Measurements from ENCODE around the gene EPS8. TPM values are rescaled to one million over a fixed set of nuclear protein-coding genes. Genes with fewer than 3 reads are reported as not detected.

Gene EPS8
- total RNA-seq, 1 experiment from 2014 or later, result 32.0 TPM

- no peak overlapping the region for H3K4me3 ChIP-seq (ENCODE audit: low read depth in 2 of 2, low read length in 2 of 2)
- TF ChIP-seq CTCF (IDR thresholded peaks at IDR 0.05), result no peak
- TF ChIP-seq POLR2AphosphoS5 (IDR thresholded peaks at IDR 0.05; ENCODE audit: low read depth, low read length), result no peak
- TF ChIP-seq TCF7L2 (IDR thresholded peaks at IDR 0.05; ENCODE audit: low read depth, low read length), result no peak
- TF ChIP-seq REST (IDR thresholded peaks at IDR 0.05; ENCODE audit: insufficient read depth in 1 of 2, low read depth in 2 of 2, low read length in 1 of 2), result no peak
- TF ChIP-seq SIN3A (IDR thresholded peaks at IDR 0.05; ENCODE audit: borderline replicate concordance, insufficient read depth, low read depth, low read length), result no peak
- no TSS peak for BruUV-seq (replicated peaks)
- no peaks in the 10 kb centered on the region for H3K9me3 ChIP-seq (ENCODE audit: control insufficient read depth, insufficient read depth, low read depth, low read length)
- H3K27me3 ChIP-seq (ENCODE audit: control insufficient read depth, insufficient read depth, low read length), result no peaks in the 10 kb centered on the region
- CTCF ChIA-PET, result interaction anchor here (0.6 kb wide), 1 partner anchor 61 kb away, joined by 4 read pairs; no protein-coding TSS in a partner anchor
- POLR2A ChIA-PET, result no interaction called here
- H3K27ac ChIP-seq (ENCODE audit: low read length), result no peak overlapping the region
- intact Hi-C loops (cut with micrococcal nuclease; ENCODE audit: unreplicated experiment), result no loop called here
- DNase-seq (ENCODE audit: low read depth, low spot score) (no peak), ATAC-seq (no peak)
- peaks cover 18% of the 10 kb centered on the region for H3K4me1 ChIP-seq (ENCODE audit: control insufficient read depth, insufficient read depth, low read length)
- no peaks in the 10 kb centered on the region for H3K36me3 ChIP-seq (ENCODE audit: control insufficient read depth, insufficient read depth, low read length)
- in situ Hi-C loops (cut with HindIII; ENCODE audit: low pct_unique_long_range_greater_than_20kb, low sequenced_read_pairs), result no loop called here
Measured at GRCh38 chr12:15705606-15706005, 83.6 kb downstream of the EPS8 start.

GRCh38 chr12:15702276-15702675 is 86.9 kb downstream of the EPS8 start:
- Histone ChIP-seq H3K27me3 (ENCODE audit: control insufficient read depth, insufficient read depth, low read length) (no peaks in the 10 kb centered on the region), H3K4me3 (ENCODE audit: low read depth in 2 of 2, low read length in 2 of 2) (no peak overlapping the region), H3K36me3 (ENCODE audit: control insufficient read depth, insufficient read depth, low read length) (no peaks in the 10 kb centered on the region), H3K4me1 (ENCODE audit: control insufficient read depth, insufficient read depth, low read length) (peaks cover 28% of the 10 kb centered on the region), H3K27ac (ENCODE audit: low read length) (peak overlapping the region; percentile 34; the same call in 1 of the 2 replicates), H3K9me3 (ENCODE audit: control insufficient read depth, insufficient read depth, low read depth, low read length) (no peaks in the 10 kb centered on the region)
- POLR2A ChIA-PET, result no interaction called here
- in situ Hi-C loops (cut with HindIII; ENCODE audit: low pct_unique_long_range_greater_than_20kb, low sequenced_read_pairs), result no loop called here
- ATAC-seq (no peak), DNase-seq (ENCODE audit: low read depth, low spot score) (no peak)
- TF ChIP-seq TCF7L2 (IDR thresholded peaks at IDR 0.05; ENCODE audit: low read depth, low read length), result no peak
- no peak for TF ChIP-seq POLR2AphosphoS5 (IDR thresholded peaks at IDR 0.05; ENCODE audit: low read depth, low read length)
- no peak for TF ChIP-seq SIN3A (IDR thresholded peaks at IDR 0.05; ENCODE audit: borderline replicate concordance, insufficient read depth, low read depth, low read length)
- no peak for TF ChIP-seq REST (IDR thresholded peaks at IDR 0.05; ENCODE audit: insufficient read depth in 1 of 2, low read depth in 2 of 2, low read length in 1 of 2)
- no peak for TF ChIP-seq CTCF (IDR thresholded peaks at IDR 0.05)
- intact Hi-C loops (cut with micrococcal nuclease; ENCODE audit: unreplicated experiment), result no loop called here
- BruUV-seq (replicated peaks), result no TSS peak
- CTCF ChIA-PET, result no interaction called here
